WTC11 (cell line): ENCODE measurements around the gene FGF13.

Experiments used
- CTCF ChIP-seq: fragments of 200-600 bp; IDR thresholded peaks from 2 replicates; pipeline ENCODE4 v1.8.0; 2022; ENCODE audit warnings: antibody characterized with exemption
- TF ChIP-seq, protein P1 (sequence below): sonication (generic); formaldehyde crosslinking; IDR thresholded peaks from 2 replicates; pipeline ENCODE4 v1.8.0; 2022; ENCODE audit warnings: mild to moderate bottlenecking, missing genetic modification reagents

DNA sequence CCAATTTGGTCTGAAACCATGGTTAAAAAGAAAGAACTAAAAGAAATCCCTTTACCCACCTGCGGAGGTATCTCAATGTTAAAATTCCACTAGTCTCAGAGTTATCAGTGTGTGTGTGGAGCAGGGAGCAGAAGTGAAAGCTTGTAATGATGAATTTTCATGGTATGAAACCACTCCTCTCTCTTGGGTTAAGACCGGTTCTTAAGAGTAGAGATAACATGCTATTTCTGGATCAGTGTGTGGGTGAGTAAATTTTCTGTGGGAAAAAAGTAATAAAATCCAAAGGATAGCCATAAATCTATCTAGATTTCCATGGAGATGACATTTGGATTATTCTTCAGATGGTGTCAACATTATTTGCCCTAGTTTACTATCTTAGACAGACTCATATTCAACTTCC lies 3.2 kb downstream of the FGF13 start:
- TF ChIP-seq, protein P1, sequence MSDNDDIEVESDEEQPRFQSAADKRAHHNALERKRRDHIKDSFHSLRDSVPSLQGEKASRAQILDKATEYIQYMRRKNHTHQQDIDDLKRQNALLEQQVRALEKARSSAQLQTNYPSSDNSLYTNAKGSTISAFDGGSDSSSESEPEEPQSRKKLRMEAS (CRISPR knock-in tag): no peak
- no peak for TF ChIP-seq CTCF
